ENCODE measurements around the gene NOP14.
"Not testable (repeated sequence)": the region's sequence is repeated elsewhere in the genome, so short reads cannot be mapped to it uniquely, and the experiment has no call there.

NOP14 gene

GRCh38 chr4:2961811-2962441 lies 1.3 kb downstream of the NOP14 start:
- DNase-seq (ENCODE audit: low read depth) = no peak

GRCh38 chr4:2961421-2961810 lies 1.8 kb downstream of the NOP14 start:
- DNase-seq (ENCODE audit: low read depth) = no peak

- not testable (repeated sequence) for DNase-seq (ENCODE audit: low read depth)
Measured at GRCh38 chr4:2960450-2960849, 2.8 kb downstream of the NOP14 start.

DNA sequence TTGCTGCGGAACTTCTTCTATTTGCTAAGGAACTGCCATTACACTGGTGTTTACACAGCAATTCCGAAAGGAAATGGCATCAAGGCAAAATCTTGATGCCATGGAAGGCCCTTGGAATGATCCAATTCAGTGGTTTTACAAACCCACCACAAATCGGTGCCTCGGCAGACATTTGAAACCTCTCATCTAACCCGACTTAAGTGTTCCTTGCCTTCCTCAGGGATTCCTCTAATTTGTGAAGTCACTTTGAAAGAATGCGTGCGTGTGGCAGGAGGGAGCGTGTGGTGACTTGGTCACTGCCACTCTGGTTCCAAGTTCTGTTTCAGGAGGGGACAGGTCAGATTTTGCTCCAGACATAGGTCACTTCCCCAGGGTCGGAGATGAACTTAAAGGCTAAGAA lies 4.8 kb downstream of the NOP14 start:
- no peak for DNase-seq (ENCODE audit: low read depth)

DNA sequence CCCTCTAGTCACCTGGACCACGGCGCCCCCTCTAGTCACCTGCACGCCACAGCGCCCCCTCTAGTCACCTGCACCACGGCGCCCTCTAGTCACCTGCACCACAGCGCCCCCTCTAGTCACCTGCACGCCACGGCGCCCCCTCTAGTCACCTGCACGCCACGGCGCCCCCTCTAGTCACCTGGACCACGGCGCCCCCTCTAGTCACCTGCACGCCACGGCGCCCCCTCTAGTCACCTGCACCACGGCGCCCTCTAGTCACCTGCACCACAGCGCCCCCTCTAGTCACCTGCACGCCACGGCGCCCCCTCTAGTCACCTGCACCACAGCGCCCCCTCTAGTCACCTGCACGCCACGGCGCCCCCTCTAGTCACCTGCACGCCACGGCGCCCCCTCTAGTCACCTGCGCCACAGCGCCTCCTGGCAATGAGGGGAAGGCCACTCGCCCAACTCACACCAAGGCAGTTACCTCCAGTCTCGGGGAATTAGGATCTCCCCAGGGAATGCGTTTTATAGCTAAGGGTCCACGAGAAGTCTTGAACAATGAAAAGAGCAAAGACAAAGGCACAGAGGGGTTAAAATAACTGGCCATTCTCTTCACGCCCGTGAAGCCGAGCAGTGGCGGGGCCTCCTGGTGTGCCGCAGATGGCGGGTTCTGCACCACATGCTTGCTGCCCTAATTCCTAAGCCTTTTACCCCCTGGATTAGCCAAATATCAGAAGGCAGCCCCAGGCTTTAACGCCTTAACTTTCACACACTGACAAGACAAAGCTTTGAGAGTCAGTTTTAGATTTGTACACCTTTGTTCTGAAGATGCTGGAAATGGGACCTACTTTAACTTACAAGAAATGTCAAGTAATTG lies 7.8 kb downstream of the NOP14 start:
- DNase-seq (ENCODE audit: low read depth) = not testable (repeated sequence)

GRCh38 chr4:2954358-2955185 lies 8.6 kb downstream of the NOP14 start:
- DNase-seq (ENCODE audit: low read depth) = no peak

GRCh38 chr4:2953496-2953895 lies 9.7 kb downstream of the NOP14 start:
- no peak for DNase-seq (ENCODE audit: low read depth)

GRCh38 chr4:2950221-2950989 lies 12.8 kb downstream of the NOP14 start:
- no peak for DNase-seq (ENCODE audit: low read depth)

- no peak for DNase-seq (ENCODE audit: low read depth)
Measured at GRCh38 chr4:2949782-2950125, 13.5 kb downstream of the NOP14 start.

GRCh38 chr4:2948895-2949781 lies 14.1 kb downstream of the NOP14 start:
- DNase-seq (ENCODE audit: low read depth) = no peak

- no peak for DNase-seq (ENCODE audit: low read depth)
Measured at GRCh38 chr4:2947926-2948325, 15.3 kb downstream of the NOP14 start.

GRCh38 chr4:2946812-2947600 lies 16.2 kb downstream of the NOP14 start:
- DNase-seq (ENCODE audit: low read depth) = no peak

- DNase-seq (ENCODE audit: low read depth) = not testable (repeated sequence)
Measured at GRCh38 chr4:2945619-2946604, 17.3 kb downstream of the NOP14 start.

DNA sequence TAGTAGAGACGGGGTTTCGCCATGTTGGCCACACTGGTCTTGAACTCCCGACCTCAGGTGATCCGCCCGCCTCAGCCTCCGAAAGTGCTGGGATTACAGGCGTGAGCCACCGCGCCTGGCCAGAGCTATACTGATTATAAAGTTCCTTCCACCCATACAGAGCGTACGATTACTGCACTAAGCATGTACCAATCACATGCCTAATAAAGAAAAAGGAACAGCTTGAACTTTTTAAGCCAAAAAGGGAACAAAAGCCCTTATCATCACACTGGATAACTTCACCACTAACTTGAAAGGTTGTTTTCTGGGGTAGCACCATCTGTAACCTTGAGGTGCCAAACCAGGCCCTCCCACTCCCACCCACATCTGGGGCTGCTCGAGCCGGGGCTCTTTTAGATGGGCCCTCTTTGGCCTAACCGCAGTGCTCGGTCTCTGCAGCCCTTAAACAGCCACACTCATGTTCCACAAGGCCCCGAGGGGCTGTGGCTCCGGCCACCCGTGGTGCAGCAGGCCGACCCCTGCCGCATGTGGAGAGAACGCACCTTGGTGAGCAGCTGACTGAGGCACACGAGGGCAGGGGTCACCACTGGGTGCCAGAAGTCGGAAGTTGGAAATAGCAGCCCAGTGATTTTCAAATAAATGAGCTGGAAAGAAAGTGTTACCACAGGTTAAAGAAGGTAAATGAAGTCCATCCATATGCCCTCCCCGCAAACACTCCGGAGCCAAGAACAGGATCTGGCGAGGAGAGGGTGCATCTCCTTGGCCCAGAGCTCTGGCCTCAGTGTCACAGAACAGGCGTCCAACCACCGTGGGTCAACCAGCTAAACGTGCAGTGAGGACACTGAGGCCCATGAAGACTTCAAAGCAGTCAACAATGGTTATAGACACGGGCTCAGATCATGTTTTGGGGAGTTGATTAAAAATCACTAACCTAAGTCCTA lies 18.4 kb downstream of the NOP14 start:
- no peak for DNase-seq (ENCODE audit: low read depth)

DNA sequence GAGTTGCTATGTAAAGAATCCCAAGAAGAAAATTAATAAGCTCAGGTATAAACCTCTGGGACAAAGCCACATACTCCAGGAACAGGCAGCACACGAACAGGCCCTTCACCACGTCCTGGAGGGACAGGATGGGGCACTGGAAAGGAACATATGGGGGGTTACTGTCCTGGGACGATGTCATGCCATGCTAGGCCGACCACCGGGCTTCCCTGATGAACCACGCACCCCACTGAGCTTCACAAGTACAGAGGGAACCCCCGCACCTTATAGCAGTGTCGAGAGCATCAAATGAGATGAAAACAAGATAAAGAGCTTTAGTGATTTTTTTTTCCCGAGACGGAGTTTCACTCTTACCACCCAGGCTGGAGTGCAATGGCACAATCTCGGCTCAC lies 19.1 kb downstream of the NOP14 start:
- DNase-seq (ENCODE audit: low read depth) = no peak

- DNase-seq (ENCODE audit: low read depth) = no peak
Measured at GRCh38 chr4:2943364-2944090, 19.7 kb downstream of the NOP14 start.

All from GM04503 (cell line).